Immature natural killer cell (primary cell): Measurements from ENCODE around the gene POU4F1. TPM values are rescaled to one million over a fixed set of nuclear protein-coding genes. Genes with fewer than 3 reads are reported as not detected.

ENCODE experiments used
- DNase-seq, 3 donors: peaks; one replicate each; pipeline ENCODE4 v3.0.0; 2022; ENCODE audit warnings: mixed read lengths in 1 of 3
- H3K27ac Mint-ChIP-seq, 6 donors: one replicate each; pipeline ENCODE4 v1.8.0; 2020; ENCODE audit warnings: mixed read lengths in 6 of 6, mild to moderate bottlenecking in 5 of 6, inconsistent platforms in 4 of 6, moderate library complexity in 3 of 6
- H3K27me3 Mint-ChIP-seq, 3 donors: one replicate each; pipeline ENCODE4 v1.8.0; 2020 to 2021; ENCODE audit warnings: low read depth in 3 of 3, mild to moderate bottlenecking in 3 of 3, mixed read lengths in 3 of 3, moderate library complexity in 3 of 3, inconsistent platforms in 1 of 3
- H3K36me3 Mint-ChIP-seq, 3 donors: one replicate each; pipeline ENCODE4 v1.8.0; 2020; ENCODE audit warnings: mixed read lengths in 3 of 3, inconsistent platforms in 2 of 3, mild to moderate bottlenecking in 2 of 3
- H3K4me1 Mint-ChIP-seq, 2 donors: one replicate each; pipeline ENCODE4 v1.8.0; 2020; ENCODE audit warnings: inconsistent platforms in 2 of 2, mild to moderate bottlenecking in 2 of 2, mixed read lengths in 2 of 2, moderate library complexity in 1 of 2
- H3K4me3 Mint-ChIP-seq, 5 donors: one replicate each; pipeline ENCODE4 v1.8.0; 2020; ENCODE audit warnings: mild to moderate bottlenecking in 5 of 5, mixed read lengths in 5 of 5, inconsistent platforms in 3 of 5, moderate library complexity in 3 of 5
- H3K9me3 Mint-ChIP-seq, 6 donors: one replicate each; pipeline ENCODE4 v1.8.0; 2020; ENCODE audit warnings: mild to moderate bottlenecking in 6 of 6, mixed read lengths in 6 of 6, inconsistent platforms in 4 of 6, moderate library complexity in 3 of 6
- polyA plus RNA-seq, 3 donors: library from polyadenylated mRNA; unstranded; fragments of 300-500 nt; fragmentation: Illumina TruSeq; gene quantifications; one replicate each; pipeline ENCODE4 v1.2.3, GENCODE V29; 2021

POU4F1 gene
- polyA plus RNA-seq, 3 donors from 2014 or later: not detected

DNA sequence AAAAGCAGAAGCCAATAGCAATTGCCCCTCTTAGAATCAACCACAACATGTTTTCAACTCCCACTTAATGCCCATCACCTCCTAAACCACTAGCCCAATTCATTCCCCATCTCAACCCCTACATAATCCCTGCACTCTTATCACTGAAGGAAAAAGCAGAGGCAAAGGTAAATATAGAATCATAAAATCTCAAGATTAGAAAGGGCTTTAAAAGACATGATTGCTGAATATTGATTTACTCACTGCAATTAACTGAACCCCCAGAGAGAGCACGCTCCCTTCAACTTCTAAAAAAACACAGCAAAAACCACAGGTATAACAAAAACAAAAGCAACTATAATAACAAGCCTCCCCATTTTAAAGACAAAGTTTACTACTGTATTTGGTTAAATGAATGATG lies 15.1 kb upstream of the POU4F1 start:
- Mint-ChIP-seq H3K4me3 (no peak overlapping the region), H3K9me3 (no peaks in the 10 kb centered on the region), H3K27me3 (no peaks in the 10 kb centered on the region), H3K27ac (no peak overlapping the region), H3K36me3 (peaks cover 42 to 44% (median 44%) of the 10 kb centered on the region in 3 donors), H3K4me1 (peaks cover 9 to 18% of the 10 kb centered on the region in 2 donors)
- no peak for DNase-seq

DNA sequence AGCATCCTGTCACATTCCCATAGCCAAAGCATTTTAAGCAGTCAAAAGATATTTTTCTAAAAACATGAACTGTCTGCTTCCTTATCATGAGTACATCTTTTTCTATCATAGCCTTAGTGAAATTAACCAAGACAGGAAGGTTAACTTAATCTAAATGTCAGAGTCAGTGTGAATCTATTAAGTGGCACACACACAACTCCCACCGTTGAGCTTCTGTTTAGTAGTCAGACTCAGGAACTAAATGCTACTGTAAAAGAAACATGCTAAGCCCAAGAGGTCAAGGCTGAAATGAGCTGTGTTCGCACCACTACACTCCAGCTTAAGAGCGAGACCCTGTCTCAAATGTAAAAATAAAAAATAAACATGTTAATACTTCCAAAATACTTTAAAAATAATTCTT lies 7.7 kb upstream of the POU4F1 start:
- H3K9me3 Mint-ChIP-seq: no peaks in the 10 kb centered on the region
- H3K27me3 Mint-ChIP-seq: peaks cover 14 to 22% (median 20%) of the 10 kb centered on the region in 3 donors
- no peak overlapping the region for H3K27ac Mint-ChIP-seq
- no peak overlapping the region for H3K4me3 Mint-ChIP-seq
- H3K4me1 Mint-ChIP-seq: peaks cover 30 to 47% of the 10 kb centered on the region in 2 donors
- DNase-seq: no peak
- H3K36me3 Mint-ChIP-seq: peaks cover 19 to 26% (median 26%) of the 10 kb centered on the region in 3 donors

- Mint-ChIP-seq H3K27ac (no peak overlapping the region), H3K27me3 (peaks cover 14 to 27% (median 23%) of the 10 kb centered on the region in 3 donors), H3K9me3 (no peaks in the 10 kb centered on the region), H3K36me3 (peaks cover 13 to 20% (median 20%) of the 10 kb centered on the region in 3 donors), H3K4me1 (peaks cover 28 to 45% of the 10 kb centered on the region in 2 donors), H3K4me3 (peak overlapping the region in 2 of 5 donors; percentile 73 to 80)
- DNase-seq: no peak
Measured at GRCh38 chr13:78610381-78610883, 7.1 kb upstream of the POU4F1 start.

DNA sequence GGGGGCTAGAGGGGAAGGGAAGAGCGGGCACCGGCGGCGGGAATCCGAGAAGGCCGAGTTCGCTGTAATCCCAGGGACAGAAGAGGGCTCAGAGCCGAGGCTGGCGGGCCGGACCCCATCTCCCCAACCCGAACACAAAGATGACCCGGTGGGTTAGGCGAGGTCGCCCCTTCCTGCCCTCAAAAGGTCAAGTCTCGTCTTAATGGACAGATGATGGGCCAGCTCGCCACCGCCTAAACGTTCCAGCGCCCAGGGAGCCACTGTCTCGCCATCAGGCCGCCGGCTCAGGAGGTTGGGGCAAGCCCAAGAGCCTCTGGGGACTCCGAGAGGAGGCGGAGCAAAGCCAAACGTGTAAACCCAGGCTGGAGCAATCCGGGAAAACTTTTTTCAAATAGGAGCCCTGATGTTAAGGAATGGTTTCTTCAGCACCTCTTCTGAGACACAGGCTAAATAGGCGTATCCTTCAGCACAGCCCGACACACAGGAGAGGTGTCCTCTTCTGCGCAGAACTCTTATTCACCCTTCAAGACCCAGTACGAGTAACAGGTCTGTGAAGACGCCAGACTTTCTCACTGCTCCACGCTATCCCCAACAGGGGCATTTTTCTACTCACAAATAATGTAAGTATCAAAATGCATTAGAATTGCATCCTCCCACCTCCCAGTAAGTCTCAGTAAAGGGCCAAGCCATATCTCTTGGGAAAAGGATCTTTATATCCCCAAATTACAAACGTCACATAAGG lies 6.3 kb upstream of the POU4F1 start:
- no peak for DNase-seq
- Mint-ChIP-seq H3K27ac (no peak overlapping the region), H3K9me3 (no peaks in the 10 kb centered on the region), H3K27me3 (peaks cover 17 to 34% (median 27%) of the 10 kb centered on the region in 3 donors), H3K4me3 (peak overlapping the region; percentile 63 to 80 (median 75)), H3K36me3 (peaks cover 5 to 12% (median 12%) of the 10 kb centered on the region in 3 donors), H3K4me1 (peaks cover 24 to 40% of the 10 kb centered on the region in 2 donors)

- peaks cover 0 to 7% (median 6%) of the 10 kb centered on the region in 3 donors for H3K36me3 Mint-ChIP-seq
- H3K27me3 Mint-ChIP-seq: peaks cover 25 to 38% (median 28%) of the 10 kb centered on the region in 3 donors
- H3K4me1 Mint-ChIP-seq: peaks cover 27 to 47% of the 10 kb centered on the region in 2 donors
- no peak for DNase-seq
- no peak overlapping the region for H3K27ac Mint-ChIP-seq
- peak overlapping the region; percentile 63 to 80 (median 75) for H3K4me3 Mint-ChIP-seq
- H3K9me3 Mint-ChIP-seq: no peaks in the 10 kb centered on the region
Measured at GRCh38 chr13:78608688-78609463, 5.5 kb upstream of the POU4F1 start.

- Mint-ChIP-seq H3K27me3 (peaks cover 29 to 42% (median 33%) of the 10 kb centered on the region in 3 donors), H3K36me3 (peaks cover 0 to 4% (median 2%) of the 10 kb centered on the region in 3 donors), H3K4me1 (peaks cover 31 to 52% of the 10 kb centered on the region in 2 donors), H3K27ac (no peak overlapping the region), H3K9me3 (no peaks in the 10 kb centered on the region), H3K4me3 (peak overlapping the region; percentile 38 to 80 (median 73))
- no peak for DNase-seq
Measured at GRCh38 chr13:78608252-78608687, 4.9 kb upstream of the POU4F1 start.

- Mint-ChIP-seq H3K4me3 (peak overlapping the region; percentile 38 to 80 (median 73)), H3K4me1 (peaks cover 34 to 55% of the 10 kb centered on the region in 2 donors), H3K27me3 (peaks cover 34 to 45% (median 36%) of the 10 kb centered on the region in 3 donors), H3K36me3 (peaks cover 0 to 3% (median 0%) of the 10 kb centered on the region in 3 donors), H3K9me3 (no peaks in the 10 kb centered on the region), H3K27ac (no peak overlapping the region)
- no peak for DNase-seq
Measured at GRCh38 chr13:78607409-78608251, 4.3 kb upstream of the POU4F1 start.

DNA sequence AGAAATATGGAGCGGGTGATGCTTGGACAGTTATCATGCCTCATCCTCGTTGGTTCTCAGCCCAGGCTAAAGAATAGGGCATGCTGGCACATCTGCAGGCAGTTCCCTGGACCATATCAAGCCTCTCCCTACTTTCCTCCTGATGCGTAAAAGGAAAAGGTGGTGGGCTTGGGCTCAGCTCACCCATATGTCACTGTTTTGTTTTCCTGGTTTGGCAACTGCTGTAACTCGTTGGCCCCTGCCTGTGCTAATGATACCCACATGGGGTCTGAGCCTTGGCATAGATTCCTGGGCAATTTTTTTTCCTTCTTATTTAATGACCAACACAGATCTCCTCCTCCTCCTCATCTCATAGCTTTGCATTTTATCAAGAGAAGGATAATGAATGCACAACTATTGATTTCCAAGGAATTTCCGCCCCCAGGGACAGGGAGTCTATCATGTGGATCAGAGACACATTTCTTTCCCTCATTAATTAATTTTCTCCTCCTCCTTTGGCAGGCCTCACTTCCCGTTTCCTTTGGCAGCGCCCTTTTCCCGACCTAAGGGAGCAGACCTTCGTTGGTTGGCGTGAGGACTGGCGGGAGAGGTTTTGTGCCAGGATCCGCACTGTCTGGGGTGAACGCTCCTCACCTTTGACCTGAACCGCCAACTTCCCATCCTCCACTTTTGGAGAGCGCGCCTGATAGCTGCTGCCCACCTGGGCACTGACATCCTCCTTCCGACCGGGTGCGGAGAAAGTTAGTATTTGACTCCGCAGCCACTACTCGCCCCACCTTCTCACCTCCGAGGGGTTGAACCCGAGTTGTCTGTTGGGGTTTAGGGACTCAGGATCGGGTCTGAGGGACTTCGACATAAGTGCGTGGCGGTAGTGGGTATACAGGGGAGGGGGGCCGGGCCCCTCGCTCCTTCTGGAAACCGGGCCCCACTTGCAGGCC lies 3.4 kb upstream of the POU4F1 start:
- H3K9me3 Mint-ChIP-seq: no peaks in the 10 kb centered on the region
- no peak overlapping the region for H3K27ac Mint-ChIP-seq
- DNase-seq: no peak
- peaks cover 0 to 3% (median 0%) of the 10 kb centered on the region in 3 donors for H3K36me3 Mint-ChIP-seq
- peaks cover 39 to 60% of the 10 kb centered on the region in 2 donors for H3K4me1 Mint-ChIP-seq
- peaks cover 39 to 49% (median 40%) of the 10 kb centered on the region in 3 donors for H3K27me3 Mint-ChIP-seq
- H3K4me3 Mint-ChIP-seq: peak overlapping the region in 3 of 5 donors; percentile 4 to 40 (median 38)

- peaks cover 42 to 59% (median 43%) of the 10 kb centered on the region in 3 donors for H3K27me3 Mint-ChIP-seq
- H3K9me3 Mint-ChIP-seq: peaks cover 0 to 10% (median 1%) of the 10 kb centered on the region in 6 donors
- peak overlapping the region in 2 of 5 donors; percentile 20 to 68 for H3K4me3 Mint-ChIP-seq
- no peak for DNase-seq
- H3K36me3 Mint-ChIP-seq: peaks cover 0 to 3% (median 0%) of the 10 kb centered on the region in 3 donors
- H3K27ac Mint-ChIP-seq: no peak overlapping the region
- peaks cover 45 to 68% of the 10 kb centered on the region in 2 donors for H3K4me1 Mint-ChIP-seq
Measured at GRCh38 chr13:78604782-78605611, 1.6 kb upstream of the POU4F1 start.

DNA sequence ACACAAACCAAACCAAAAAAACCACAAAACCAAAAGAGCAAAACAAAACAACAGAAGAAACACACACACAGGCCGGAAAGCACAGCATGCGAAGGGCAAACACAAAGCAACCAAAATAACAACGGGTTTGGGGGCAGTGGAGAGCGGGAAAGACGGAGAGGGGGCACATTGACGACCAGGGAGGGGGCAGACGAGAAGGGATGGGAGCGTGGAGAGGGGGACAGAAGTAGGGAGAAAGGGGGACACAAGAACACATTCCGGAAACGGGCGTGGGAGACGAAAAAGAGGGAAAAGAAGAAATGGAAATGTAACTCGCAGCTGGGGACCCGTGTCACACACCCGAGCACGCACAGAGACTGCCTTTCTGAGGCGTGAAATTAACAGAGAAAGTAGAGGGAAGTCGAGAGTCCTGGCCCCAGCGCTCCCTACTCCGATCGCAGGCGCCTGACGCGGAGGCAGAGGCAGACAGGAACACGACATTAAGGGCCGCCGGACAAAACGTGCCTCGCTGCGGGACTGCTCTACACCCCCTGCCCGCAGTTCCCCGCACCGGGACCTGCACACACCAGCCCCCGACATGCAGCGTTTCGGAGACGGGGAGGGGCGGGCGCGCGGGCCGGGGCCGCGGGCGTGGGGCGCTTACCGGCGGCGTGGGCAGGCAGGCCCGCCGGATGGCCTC lies 652 bp downstream of the POU4F1 start:
- no peak for DNase-seq
- Mint-ChIP-seq H3K36me3 (peaks cover 0 to 3% (median 0%) of the 10 kb centered on the region in 3 donors), H3K4me1 (peaks cover 28 to 49% of the 10 kb centered on the region in 2 donors)

More for the DNA sequence above, 652 bp downstream of the POU4F1 start:
- peak overlapping the region in 4 of 6 donors; percentile 25 to 71 (median 44) for H3K27ac Mint-ChIP-seq
- peak overlapping the region; percentile 85 to 93 (median 91) for H3K4me3 Mint-ChIP-seq
- peaks cover 44 to 67% (median 47%) of the 10 kb centered on the region in 3 donors for H3K27me3 Mint-ChIP-seq
- peaks cover 0 to 22% (median 1%) of the 10 kb centered on the region in 6 donors for H3K9me3 Mint-ChIP-seq
